ENCODE measurements around the gene TSNAX. TPM values are rescaled to one million over a fixed set of nuclear protein-coding genes. Genes with fewer than 3 reads are reported as not detected.

The TSNAX gene
- total RNA-seq, 1 experiment from 2014 or later, result 47.1 TPM

- Histone ChIP-seq H3K4me1 (ENCODE audit: control insufficient read depth in 1 of 2, insufficient read depth in 2 of 2, low read length in 2 of 2) (peaks cover 0 to 22% of the 10 kb centered on the region in 2 experiments; a peak in 2 of 4 replicates), H3K27ac (ENCODE audit: low read depth, low read length) (no peak overlapping the region), H3K9ac (ENCODE audit: low read length) (no peak overlapping the region), H4K20me1 (ENCODE audit: insufficient read depth) (no peaks in the 10 kb centered on the region), H3K36me3 (ENCODE audit: control insufficient read depth in 1 of 2, insufficient read depth in 2 of 2, low read length in 2 of 2) (no peaks in the 10 kb centered on the region), H3K4me2 (ENCODE audit: low read length) (no peak overlapping the region), H3K9me3 (ENCODE audit: control insufficient read depth in 1 of 2, insufficient read depth in 1 of 2, low read depth in 1 of 2, low read length in 2 of 2) (no peaks in the 10 kb centered on the region), H2AFZ (ENCODE audit: low read depth, low read length, poor library complexity, severe bottlenecking) (no peak overlapping the region), H3K27me3 (ENCODE audit: insufficient read depth, low read length) (no peaks in the 10 kb centered on the region), H3K9me2 (ENCODE audit: insufficient read depth) (0 out of 2 replicates have a peak, but pooled peaks cover 2% of the 10 kb centered on the region), H3K79me2 (ENCODE audit: insufficient read depth, low read length) (no peaks in the 10 kb centered on the region), H3K4me3 (replicated peaks in 1 of 2; ENCODE audit: low read depth in 1 of 2, low read length in 2 of 2) (no peak overlapping the region)
- no TSS peak for BruUV-seq (replicated peaks)
- RAD21 ChIA-PET (ENCODE audit: low non-redundant PET in 1 of 2, low total read pairs in 2 of 2, uncharacterized antibody in 2 of 2, unreplicated experiment in 2 of 2), result no interaction called here
- no peak for TF ChIP-seq JUND (IDR thresholded peaks at IDR 0.05)
- DNase-seq (ENCODE audit: low read depth, low spot score) (no peak), ATAC-seq (no peak)
- POLR2A ChIA-PET, result no interaction called here
- CTCF ChIA-PET, result no interaction called here
- intact Hi-C loops (cut with micrococcal nuclease), result no loop called here
These were observed 11.4 kb upstream of the TSNAX start for GRCh38 chr1:231517076-231517475.

GRCh38 chr1:231518485-231519034 lies 9.9 kb upstream of the TSNAX start:
- intact Hi-C loops (cut with micrococcal nuclease), result no loop called here
- peaks cover 0 to 7% of the 10 kb centered on the region in 2 experiments; a peak in 2 of 4 replicates for H3K4me1 ChIP-seq (ENCODE audit: control insufficient read depth in 1 of 2, insufficient read depth in 2 of 2, low read length in 2 of 2)
- H3K4me3 ChIP-seq (replicated peaks in 1 of 2; ENCODE audit: low read depth in 1 of 2, low read length in 2 of 2), result no peak overlapping the region
- no peak overlapping the region for H2AFZ ChIP-seq (ENCODE audit: low read depth, low read length, poor library complexity, severe bottlenecking)
- H3K36me3 ChIP-seq (ENCODE audit: control insufficient read depth in 1 of 2, insufficient read depth in 2 of 2, low read length in 2 of 2), result no peaks in the 10 kb centered on the region; a peak in 1 of 4 replicates
- no peaks in the 10 kb centered on the region for H3K9me3 ChIP-seq (ENCODE audit: control insufficient read depth in 1 of 2, insufficient read depth in 1 of 2, low read depth in 1 of 2, low read length in 2 of 2)
- DNase-seq (ENCODE audit: low read depth, low spot score) (no peak), ATAC-seq (no peak)
- no TSS peak for BruUV-seq (replicated peaks)
- no peak overlapping the region for H3K4me2 ChIP-seq (ENCODE audit: low read length)
- no peak overlapping the region for H3K9ac ChIP-seq (ENCODE audit: low read length)
- H3K9me2 ChIP-seq (ENCODE audit: insufficient read depth), result 0 out of 2 replicates have a peak, but pooled peaks cover 2% of the 10 kb centered on the region
- H3K79me2 ChIP-seq (ENCODE audit: insufficient read depth, low read length), result no peaks in the 10 kb centered on the region
- H3K27me3 ChIP-seq (ENCODE audit: insufficient read depth, low read length), result no peaks in the 10 kb centered on the region
- no peaks in the 10 kb centered on the region for H4K20me1 ChIP-seq (ENCODE audit: insufficient read depth)
- ChIA-PET POLR2A (no interaction called here), RAD21 (ENCODE audit: low non-redundant PET in 1 of 2, low total read pairs in 2 of 2, uncharacterized antibody in 2 of 2, unreplicated experiment in 2 of 2) (no interaction called here), CTCF (no interaction called here)
- TF ChIP-seq MAX (IDR thresholded peaks at IDR 0.05) (no peak), YY1 (IDR thresholded peaks at IDR 0.05; ENCODE audit: extremely low read depth, insufficient replicate concordance, low read depth, low read length) (no peak), ATF3 (IDR thresholded peaks at IDR 0.05) (no peak), ZNF274 (IDR thresholded peaks at IDR 0.05; ENCODE audit: low read depth, low read length) (no peak), POLR2AphosphoS5 (IDR thresholded peaks at IDR 0.05; ENCODE audit: low read depth, low read length) (no peak), JUND (IDR thresholded peaks at IDR 0.05) (no peak)
- no peak overlapping the region for H3K27ac ChIP-seq (ENCODE audit: low read depth, low read length)
